HepG2 (cell line): Measurements from ENCODE around the gene IHH. TPM values are rescaled to one million over a fixed set of nuclear protein-coding genes. Genes with fewer than 3 reads are reported as not detected.

ENCODE experiments used
- AKNA ChIP-seq: sonication (generic); formaldehyde crosslinking; IDR thresholded peaks from 2 replicates; pipeline ENCODE4 v1.4.0; 2020; ENCODE audit warnings: missing genetic modification reagents, borderline replicate concordance
- EED ChIP-seq: sonication (generic); formaldehyde crosslinking; IDR thresholded peaks from 2 replicates; pipeline ENCODE4 v1.5.0; 2020; ENCODE audit warnings: mild to moderate bottlenecking, missing genetic modification reagents
- HNRNPH1 ChIP-seq: fragments of 200-400 bp; formaldehyde crosslinking; optimal IDR thresholded peaks from 2 replicates; pipeline ENCODE3; 2017; ENCODE audit warnings: mild to moderate bottlenecking, low read depth, low read length
- MAFK ChIP-seq, 2 experiments: IDR thresholded peaks in 1 of 2; conservative IDR thresholded peaks in 1 of 2; 2 replicates each; pipeline ENCODE4 v1.6.1; 2011; ENCODE audit warnings: improper control_type of control experiment in 2 of 2, low read length in 2 of 2
- NFATC3 ChIP-seq: sonication (generic); formaldehyde crosslinking; IDR thresholded peaks from 2 replicates; pipeline ENCODE4 v1.5.1; 2020; ENCODE audit warnings: mild to moderate bottlenecking, missing genetic modification reagents
- NFIB ChIP-seq: sonication (generic); formaldehyde crosslinking; IDR thresholded peaks from 2 replicates; pipeline ENCODE4 v1.9.0; 2021; ENCODE audit warnings: missing genetic modification reagents, mild to moderate bottlenecking, borderline replicate concordance
- SAFB2 ChIP-seq: sonication (generic); formaldehyde crosslinking; IDR thresholded peaks from 2 replicates; pipeline ENCODE4 v1.5.1; 2020; ENCODE audit warnings: missing genetic modification reagents, low read depth, mild to moderate bottlenecking, borderline replicate concordance
- SOX5 ChIP-seq: IDR thresholded peaks from 2 replicates; pipeline ENCODE4 v1.6.1; 2016; ENCODE audit warnings: borderline replicate concordance
- SRSF9 ChIP-seq: fragments of 200-400 bp; formaldehyde crosslinking; IDR thresholded peaks from 2 replicates; pipeline ENCODE4 v1.6.1; 2018; ENCODE audit warnings: borderline replicate concordance, mild to moderate bottlenecking, low read depth, low read length; ENCODE audit not compliant: insufficient read depth, poor library complexity, severe bottlenecking
- ZFP36L2 ChIP-seq: sonication (generic); formaldehyde crosslinking; IDR thresholded peaks from 2 replicates; pipeline ENCODE4 v1.4.0; 2020; ENCODE audit warnings: missing genetic modification reagents
- ZHX2 ChIP-seq, 2 experiments: sonication (generic) in 1 of 2; formaldehyde crosslinking in 1 of 2; IDR thresholded peaks; 2 replicates each; pipeline versions ENCODE4 v1.6.1 to v1.9.0; 2014 to 2022; ENCODE audit warnings: antibody characterized with exemption in 1 of 2, borderline replicate concordance in 1 of 2, inconsistent platforms in 1 of 2, low read depth in 1 of 2, missing genetic modification reagents in 1 of 2
- ZNF362 ChIP-seq: sonication (generic); formaldehyde crosslinking; IDR thresholded peaks from 2 replicates; pipeline ENCODE4 v1.4.0; 2020; ENCODE audit warnings: missing genetic modification reagents, mild to moderate bottlenecking, borderline replicate concordance
- polyA plus RNA-seq, 8 experiments: library from polyadenylated mRNA; depleted of rRNA in 3 of 8; stranded (reverse) in 7 of 8; unstranded in 1 of 8; fragments of >200 nt; fragmentation: Illumina TruSeq in 4 of 8; extraction: Trizol in 4 of 8; gene quantifications; 2 replicates each; pipeline versions ENCODE4 v1.2.1 to v1.2.3, GENCODE V29; 2011 to 2016; ENCODE audit warnings: low read depth in 4 of 8, missing spikeins in 1 of 8, mixed read lengths in 1 of 8; ENCODE audit not compliant: insufficient read depth in 1 of 8
- total RNA-seq, 5 experiments: library from RNA; depleted of rRNA; stranded (reverse); fragments of >200 nt; fragmentation: Illumina TruSeq; extraction: Trizol; gene quantifications; 2 replicates each; pipeline ENCODE4 v1.2.3, GENCODE V29; 2016; ENCODE audit warnings: low read depth in 1 of 5
- TF ChIP-seq, protein P1 (sequence below): sonication (generic); formaldehyde crosslinking; IDR thresholded peaks from 2 replicates; pipeline ENCODE4 v1.5.1; 2020; ENCODE audit warnings: missing genetic modification reagents, mild to moderate bottlenecking, borderline replicate concordance

IHH gene
- total and polyA plus RNA-seq, 2 of the 13 experiments (the other 11 are each of a cell fraction or from before 2014, with no cell fraction given): 0.42 TPM; not detected in 1

- TF ChIP-seq MAFK (conservative IDR thresholded peaks at IDR 0.05 in 1 of 2, IDR thresholded peaks at IDR 0.05 in 1 of 2; ENCODE audit: low read length in 2 of 2) (peak in 1 of 2 experiments; percentile 14; a peak in 1 of 4 replicates), EED (CRISPR knock-in tag) (peak; percentile 73; the same call in 1 of the 2 replicates), SAFB2 (CRISPR knock-in tag) (no peak), ZHX2 (IDR thresholded peaks at IDR 0.05; ENCODE audit: low read depth) (no peak), ZHX2 (CRISPR knock-in tag; IDR thresholded peaks at IDR 0.05; ENCODE audit: borderline replicate concordance) (no peak), NFATC3 (no peak), NFIB (CRISPR knock-in tag) (no peak), SRSF9 (no peak), AKNA (CRISPR knock-in tag) (no peak), HNRNPH1 (no peak), ZFP36L2 (CRISPR knock-in tag) (no peak), SOX5 (CRISPR knock-in tag) (no peak), ZNF362 (CRISPR knock-in tag) (no peak)
- TF ChIP-seq, protein P1, sequence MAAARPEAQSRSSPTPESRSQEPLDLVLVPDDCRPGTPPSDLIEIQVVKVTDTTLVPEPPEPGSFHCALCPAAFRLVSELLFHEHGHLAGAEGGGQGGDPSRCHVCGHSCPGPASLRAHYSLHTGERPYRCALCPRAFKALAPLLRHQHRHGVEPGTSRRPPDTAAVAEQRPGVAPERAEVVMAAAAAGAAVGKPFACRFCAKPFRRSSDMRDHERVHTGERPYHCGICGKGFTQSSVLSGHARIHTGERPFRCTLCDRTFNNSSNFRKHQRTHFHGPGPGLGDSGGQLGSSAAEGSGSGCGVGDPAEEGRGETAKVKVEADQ (CRISPR knock-in tag): no peak
These were observed at the start of gene IHH (continued) for GRCh38 chr2:219060821-219061791.
